ENCODE data around the gene TLCD5. TPM values are rescaled to one million over a fixed set of nuclear protein-coding genes. Genes with fewer than 3 reads are reported as not detected.

TLCD5 gene
- total and polyA plus RNA-seq, 2 donors (not counting 1 experiment from before 2014, with no cell fraction given): 13.2 to 17.0 TPM

DNA sequence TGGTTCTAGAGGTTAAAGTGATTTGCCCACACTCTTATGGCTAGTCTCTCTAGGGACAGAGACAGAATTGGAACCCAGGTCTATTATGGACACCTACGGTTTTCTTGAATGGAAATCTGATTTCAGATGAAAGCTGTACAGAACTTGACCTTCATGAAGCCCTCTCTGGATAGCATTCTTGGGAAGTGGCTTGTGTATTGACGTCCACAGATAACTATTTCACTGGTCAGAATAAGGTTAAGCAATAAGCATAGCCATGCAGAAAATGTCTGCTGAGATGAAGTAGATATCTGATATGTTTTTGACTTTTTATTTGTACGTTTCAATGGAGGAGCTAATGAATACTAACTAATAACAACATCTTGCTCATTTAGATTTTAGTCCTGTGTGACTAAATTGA, 1.1 kb downstream of the TLCD5 start:
- Histone ChIP-seq H2AFZ (ENCODE audit: low read length) (no peak overlapping the region), H3K4me1 (ENCODE audit: control insufficient read depth, extremely low read depth, insufficient read depth, low read length) (peaks cover 22% of the 10 kb centered on the region), H3K4me2 (ENCODE audit: extremely low read depth, insufficient read depth, low read length) (peak overlapping the region; percentile 95), H3K4me3 (replicated peaks in 1 of 4; ENCODE audit: control extremely low read depth in 1 of 4, insufficient read depth in 1 of 4, low read depth in 3 of 4, low read length in 4 of 4) (peak overlapping the region; percentile 55 to 88 (median 79)), H3K27me3 (ENCODE audit: control insufficient read depth, insufficient read depth, low read length) (no peaks in the 10 kb centered on the region), H3K9me3 (ENCODE audit: control insufficient read depth, insufficient read depth, low read depth, low read length) (no peaks in the 10 kb centered on the region), H3K27ac (ENCODE audit: insufficient read depth, low read length) (peak overlapping the region; percentile 93), H3K36me3 (ENCODE audit: control insufficient read depth, insufficient read depth, low read length) (peaks cover 7% of the 10 kb centered on the region), H3K9ac (ENCODE audit: insufficient read depth, low read length) (peak overlapping the region; percentile 95), H4K20me1 (ENCODE audit: control insufficient read depth, extremely low read depth, insufficient read depth, low read length) (no peaks in the 10 kb centered on the region), H3K79me2 (ENCODE audit: control insufficient read depth, insufficient read depth, low read length) (peaks cover 19% of the 10 kb centered on the region)
- DNase-seq (ENCODE audit: low read depth in 2 of 2): peak; percentile 85 to 88
- TF ChIP-seq EZH2 (IDR thresholded peaks at IDR 0.05; ENCODE audit: low read length, missing control alignments): no peak
- TF ChIP-seq, protein P1, sequence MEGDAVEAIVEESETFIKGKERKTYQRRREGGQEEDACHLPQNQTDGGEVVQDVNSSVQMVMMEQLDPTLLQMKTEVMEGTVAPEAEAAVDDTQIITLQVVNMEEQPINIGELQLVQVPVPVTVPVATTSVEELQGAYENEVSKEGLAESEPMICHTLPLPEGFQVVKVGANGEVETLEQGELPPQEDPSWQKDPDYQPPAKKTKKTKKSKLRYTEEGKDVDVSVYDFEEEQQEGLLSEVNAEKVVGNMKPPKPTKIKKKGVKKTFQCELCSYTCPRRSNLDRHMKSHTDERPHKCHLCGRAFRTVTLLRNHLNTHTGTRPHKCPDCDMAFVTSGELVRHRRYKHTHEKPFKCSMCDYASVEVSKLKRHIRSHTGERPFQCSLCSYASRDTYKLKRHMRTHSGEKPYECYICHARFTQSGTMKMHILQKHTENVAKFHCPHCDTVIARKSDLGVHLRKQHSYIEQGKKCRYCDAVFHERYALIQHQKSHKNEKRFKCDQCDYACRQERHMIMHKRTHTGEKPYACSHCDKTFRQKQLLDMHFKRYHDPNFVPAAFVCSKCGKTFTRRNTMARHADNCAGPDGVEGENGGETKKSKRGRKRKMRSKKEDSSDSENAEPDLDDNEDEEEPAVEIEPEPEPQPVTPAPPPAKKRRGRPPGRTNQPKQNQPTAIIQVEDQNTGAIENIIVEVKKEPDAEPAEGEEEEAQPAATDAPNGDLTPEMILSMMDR (conservative IDR thresholded peaks at IDR 0.05 in 1 of 2, IDR thresholded peaks at IDR 0.05 in 1 of 2; ENCODE audit: low read depth in 1 of 2, low read length in 2 of 2): no peak

DNA sequence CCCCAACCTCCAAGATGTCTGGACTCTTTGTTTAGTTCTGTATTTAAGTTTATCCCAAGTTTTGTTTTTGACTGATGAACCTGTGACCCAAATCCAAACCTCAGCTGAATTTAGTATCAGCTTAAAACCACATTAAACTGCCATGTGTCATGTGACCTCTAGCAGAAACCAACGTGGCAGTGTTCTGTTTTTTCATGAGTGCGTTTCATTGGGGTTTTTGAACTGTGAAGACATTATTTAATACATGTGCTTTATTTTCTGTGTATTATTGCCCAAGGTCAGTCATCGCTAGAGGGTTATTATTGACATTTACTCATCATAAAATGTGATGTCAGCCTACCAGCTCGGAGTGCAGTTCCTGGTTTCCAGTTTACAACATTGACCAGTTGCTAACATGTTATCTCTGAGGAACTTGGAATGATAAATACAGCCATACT, 1.8 kb downstream of the TLCD5 start:
- no peak overlapping the region for H2AFZ ChIP-seq (ENCODE audit: low read length)
- peaks cover 25% of the 10 kb centered on the region for H3K4me1 ChIP-seq (ENCODE audit: control insufficient read depth, extremely low read depth, insufficient read depth, low read length)
- H3K4me2 ChIP-seq (ENCODE audit: extremely low read depth, insufficient read depth, low read length): peak overlapping the region; percentile 95
- H3K9ac ChIP-seq (ENCODE audit: insufficient read depth, low read length): peak overlapping the region; percentile 37
- peaks cover 19% of the 10 kb centered on the region for H3K79me2 ChIP-seq (ENCODE audit: control insufficient read depth, insufficient read depth, low read length)
- TF ChIP-seq EZH2 (IDR thresholded peaks at IDR 0.05; ENCODE audit: low read length, missing control alignments): no peak
- TF ChIP-seq, protein P1 (conservative IDR thresholded peaks at IDR 0.05 in 1 of 2, IDR thresholded peaks at IDR 0.05 in 1 of 2; ENCODE audit: low read depth in 1 of 2, low read length in 2 of 2): no peak
- H3K36me3 ChIP-seq (ENCODE audit: control insufficient read depth, insufficient read depth, low read length): peaks cover 7% of the 10 kb centered on the region
- DNase-seq (ENCODE audit: low read depth in 2 of 2): peak; percentile 46 to 62
- H3K9me3 ChIP-seq (ENCODE audit: control insufficient read depth, insufficient read depth, low read depth, low read length): no peaks in the 10 kb centered on the region
- peak overlapping the region in 2 of 4 experiments; percentile 73 to 88 for H3K4me3 ChIP-seq (replicated peaks in 1 of 4; ENCODE audit: control extremely low read depth in 1 of 4, insufficient read depth in 1 of 4, low read depth in 3 of 4, low read length in 4 of 4)
- no peaks in the 10 kb centered on the region for H4K20me1 ChIP-seq (ENCODE audit: control insufficient read depth, extremely low read depth, insufficient read depth, low read length)
- peak overlapping the region; percentile 93 for H3K27ac ChIP-seq (ENCODE audit: insufficient read depth, low read length)
- H3K27me3 ChIP-seq (ENCODE audit: control insufficient read depth, insufficient read depth, low read length): no peaks in the 10 kb centered on the region

DNA sequence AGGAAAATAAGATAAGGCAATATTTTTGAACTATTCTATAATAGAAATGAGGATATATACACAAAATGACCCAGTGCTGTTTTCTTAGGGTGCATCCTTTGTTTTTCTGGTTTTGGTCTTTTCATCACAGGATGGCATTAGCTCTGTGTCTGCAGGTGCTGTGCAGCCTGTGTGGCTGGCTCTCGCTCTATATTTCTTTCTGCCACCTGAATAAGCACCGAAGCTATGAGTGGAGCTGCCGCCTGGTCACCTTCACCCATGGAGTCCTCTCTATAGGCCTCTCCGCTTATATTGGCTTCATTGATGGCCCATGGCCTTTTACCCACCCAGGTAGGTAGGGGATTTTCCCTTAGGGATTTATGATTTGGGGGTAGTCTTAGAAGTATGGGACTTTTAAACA, 2.2 kb downstream of the TLCD5 start:
- Histone ChIP-seq H3K4me1 (ENCODE audit: control insufficient read depth, extremely low read depth, insufficient read depth, low read length) (peaks cover 29% of the 10 kb centered on the region), H3K4me2 (ENCODE audit: extremely low read depth, insufficient read depth, low read length) (peak overlapping the region; percentile 95), H2AFZ (ENCODE audit: low read length) (no peak overlapping the region), H3K4me3 (replicated peaks in 1 of 4; ENCODE audit: control extremely low read depth in 1 of 4, insufficient read depth in 1 of 4, low read depth in 3 of 4, low read length in 4 of 4) (peak overlapping the region in 2 of 4 experiments; percentile 11 to 73), H3K36me3 (ENCODE audit: control insufficient read depth, insufficient read depth, low read length) (peaks cover 7% of the 10 kb centered on the region), H3K79me2 (ENCODE audit: control insufficient read depth, insufficient read depth, low read length) (peaks cover 19% of the 10 kb centered on the region), H3K9me3 (ENCODE audit: control insufficient read depth, insufficient read depth, low read depth, low read length) (no peaks in the 10 kb centered on the region), H3K27ac (ENCODE audit: insufficient read depth, low read length) (peak overlapping the region; percentile 93), H3K9ac (ENCODE audit: insufficient read depth, low read length) (peak overlapping the region; percentile 34), H4K20me1 (ENCODE audit: control insufficient read depth, extremely low read depth, insufficient read depth, low read length) (no peaks in the 10 kb centered on the region), H3K27me3 (ENCODE audit: control insufficient read depth, insufficient read depth, low read length) (no peaks in the 10 kb centered on the region)
- TF ChIP-seq, protein P1 (conservative IDR thresholded peaks at IDR 0.05 in 1 of 2, IDR thresholded peaks at IDR 0.05 in 1 of 2; ENCODE audit: low read depth in 1 of 2, low read length in 2 of 2): no peak
- no peak for TF ChIP-seq EZH2 (IDR thresholded peaks at IDR 0.05; ENCODE audit: low read length, missing control alignments)
- no peak for DNase-seq (ENCODE audit: low read depth in 2 of 2)
